ENCODE measurements around the gene TRPM3. TPM values are rescaled to one million over a fixed set of nuclear protein-coding genes. Genes with fewer than 3 reads are reported as not detected.
"Not testable (repeated sequence)": the region's sequence is repeated elsewhere in the genome, so short reads cannot be mapped to it uniquely, and the experiment has no call there.

The TRPM3 gene
- total RNA-seq, 1 donor from 2014 or later, result not detected

- no peak for DNase-seq (ENCODE audit: extremely low read depth, low read depth, low spot score)
These were observed 437.6 kb downstream of the TRPM3 start for GRCh38 chr9:70683841-70684240.

- DNase-seq (ENCODE audit: extremely low read depth, low read depth, low spot score), result no peak
These were observed 439.1 kb downstream of the TRPM3 start for GRCh38 chr9:70682298-70682697.

GRCh38 chr9:70679845-70680244 lies 441.6 kb downstream of the TRPM3 start:
- DNase-seq (ENCODE audit: extremely low read depth, low read depth, low spot score), result no peak

GRCh38 chr9:70678153-70678552 lies 443.3 kb downstream of the TRPM3 start:
- DNase-seq (ENCODE audit: extremely low read depth, low read depth, low spot score), result no peak

- no peak for DNase-seq (ENCODE audit: extremely low read depth, low read depth, low spot score)
These were observed 444.2 kb downstream of the TRPM3 start for GRCh38 chr9:70677055-70677735.

- no peak for DNase-seq (ENCODE audit: extremely low read depth, low read depth, low spot score)
These were observed 445.5 kb downstream of the TRPM3 start for GRCh38 chr9:70675868-70676370.

- DNase-seq (ENCODE audit: extremely low read depth, low read depth, low spot score), result no peak
These were observed 447.6 kb downstream of the TRPM3 start for GRCh38 chr9:70673844-70674243.

GRCh38 chr9:70672161-70672649 lies 449.2 kb downstream of the TRPM3 start:
- DNase-seq (ENCODE audit: extremely low read depth, low read depth, low spot score), result no peak

GRCh38 chr9:70668751-70669150 lies 452.7 kb downstream of the TRPM3 start:
- DNase-seq (ENCODE audit: extremely low read depth, low read depth, low spot score), result no peak

- no peak for DNase-seq (ENCODE audit: extremely low read depth, low read depth, low spot score)
These were observed 462.7 kb downstream of the TRPM3 start for GRCh38 chr9:70658765-70659164.

- DNase-seq (ENCODE audit: extremely low read depth, low read depth, low spot score), result no peak
These were observed 465.1 kb downstream of the TRPM3 start for GRCh38 chr9:70656281-70656680.

GRCh38 chr9:70654144-70654543 lies 467.3 kb downstream of the TRPM3 start:
- no peak for DNase-seq (ENCODE audit: extremely low read depth, low read depth, low spot score)

- not testable (repeated sequence) for DNase-seq (ENCODE audit: extremely low read depth, low read depth, low spot score)
These were observed 476.8 kb downstream of the TRPM3 start for GRCh38 chr9:70644627-70645026.

- no peak for DNase-seq (ENCODE audit: extremely low read depth, low read depth, low spot score)
These were observed 479.1 kb downstream of the TRPM3 start for GRCh38 chr9:70642341-70642740.

GRCh38 chr9:70641631-70642030 lies 479.8 kb downstream of the TRPM3 start:
- no peak for DNase-seq (ENCODE audit: extremely low read depth, low read depth, low spot score)

GRCh38 chr9:70641031-70641430 lies 480.4 kb downstream of the TRPM3 start:
- no peak for DNase-seq (ENCODE audit: extremely low read depth, low read depth, low spot score)

GRCh38 chr9:70639853-70640814 lies 481.3 kb downstream of the TRPM3 start:
- peak; percentile 36 for DNase-seq (ENCODE audit: extremely low read depth, low read depth, low spot score)

GRCh38 chr9:70635790-70636189 lies 485.6 kb downstream of the TRPM3 start:
- no peak for DNase-seq (ENCODE audit: extremely low read depth, low read depth, low spot score)

- DNase-seq (ENCODE audit: extremely low read depth, low read depth, low spot score), result no peak
These were observed 486.7 kb downstream of the TRPM3 start for GRCh38 chr9:70634696-70635095.

GRCh38 chr9:70630971-70631370 lies 490.4 kb downstream of the TRPM3 start:
- DNase-seq (ENCODE audit: extremely low read depth, low read depth, low spot score), result no peak

GRCh38 chr9:70629080-70629685 lies 492.2 kb downstream of the TRPM3 start:
- DNase-seq (ENCODE audit: extremely low read depth, low read depth, low spot score), result not testable (repeated sequence)

Data from glomerular endothelial cell (primary cell).